Tongue (tissue), 1 donor: ENCODE measurements around the gene SLAMF9. TPM values are rescaled to one million over a fixed set of nuclear protein-coding genes. Genes with fewer than 3 reads are reported as not detected.

Source experiments
- total RNA-seq: library from RNA; depleted of rRNA; stranded (reverse); fragments of >200 nt; gene quantifications from one replicate; pipeline ENCODE4 v1.2.3, GENCODE V29; 2014

SLAMF9 gene
- total RNA-seq, 1 donor from 2014 or later: not detected

Other genes with a start within 250 kb of the SLAMF9 start
- gene CRP, start 239.6 kb downstream of the SLAMF9 start, total RNA-seq: not detected
- gene DUSP23, start 173.3 kb downstream of the SLAMF9 start, total RNA-seq: 24.3 TPM
- not detected for gene FCRL6, start 151.9 kb downstream of the SLAMF9 start, total RNA-seq
- 0.92 TPM for gene SLAMF8, start 127.4 kb downstream of the SLAMF9 start, total RNA-seq
- not detected for gene VSIG8, start 91.6 kb downstream of the SLAMF9 start, total RNA-seq
- gene CFAP45, start 54.1 kb downstream of the SLAMF9 start, total RNA-seq: 0.10 TPM
- 238 TPM for gene TAGLN2, start 28.7 kb downstream of the SLAMF9 start, total RNA-seq
- 8.7 TPM for gene IGSF9, start 8.6 kb downstream of the SLAMF9 start, total RNA-seq
- 4.5 TPM for gene PIGM, start 77.8 kb upstream of the SLAMF9 start, total RNA-seq
- 0.41 TPM for gene KCNJ10, start 115.9 kb upstream of the SLAMF9 start, total RNA-seq
- not detected for gene KCNJ9, start 127.3 kb upstream of the SLAMF9 start, total RNA-seq
- gene IGSF8, start 144.4 kb upstream of the SLAMF9 start, total RNA-seq: 21.8 TPM
- gene ATP1A2, start 161.5 kb upstream of the SLAMF9 start, total RNA-seq: 144 TPM
- gene ATP1A4, start 197.4 kb upstream of the SLAMF9 start, total RNA-seq: 0.62 TPM
- gene CASQ1, start 236.3 kb upstream of the SLAMF9 start, total RNA-seq: 831 TPM